Transverse colon (tissue), 4 donors: ENCODE measurements around the gene ZNF341. TPM values are rescaled to one million over a fixed set of nuclear protein-coding genes. Genes with fewer than 3 reads are reported as not detected.
A peak's percentile ranks its signal among the peaks of the same experiment; 100 is the strongest.

ENCODE experiments used
- DNase-seq: peaks from one replicate; pipeline ENCODE4 v3.0.0-alpha.2; 2019
- H3K27ac ChIP-seq, 4 donors: fragments of 200-600 bp; sonication (generic); 2 replicates each; pipeline ENCODE4 v1.5.1; 2016 to 2018; ENCODE audit warnings: inconsistent platforms in 4 of 4
- H3K27me3 ChIP-seq: fragments of 200-600 bp; sonication (generic); 2 replicates; pipeline ENCODE4 v1.5.1; 2017; ENCODE audit warnings: inconsistent platforms
- H3K36me3 ChIP-seq, 4 donors: fragments of 200-600 bp; sonication (generic); 2 replicates each; pipeline ENCODE4 v1.5.1; 2017 to 2019; ENCODE audit warnings: inconsistent platforms in 4 of 4
- H3K4me1 ChIP-seq, 4 donors: fragments of 200-600 bp; sonication (generic); 2 replicates each; pipeline ENCODE4 v1.5.1; 2017 to 2020; ENCODE audit warnings: inconsistent platforms in 4 of 4
- H3K4me3 ChIP-seq, 4 donors: fragments of 200-600 bp; sonication (generic); 1 replicate in 1 of 4; 2 replicates in 3 of 4; pipeline versions ENCODE4 v1.5.1 to v1.6.1; 2017 to 2019; ENCODE audit warnings: inconsistent platforms in 4 of 4
- H3K9me3 ChIP-seq, 2 donors: fragments of 200-600 bp; sonication (generic); 2 replicates each; pipeline ENCODE4 v1.5.1; 2017 to 2019; ENCODE audit warnings: inconsistent platforms in 2 of 2
- CTCF ChIP-seq, 5 experiments: fragments of 200-600 bp in 3 of 5; fragments of 450-650 bp in 2 of 5; sonication (generic) in 3 of 5; IDR thresholded peaks; 1 replicate in 2 of 5; 2 replicates in 3 of 5; pipeline ENCODE4 v1.5.1; 2016 to 2017; ENCODE audit warnings: antibody characterized with exemption in 5 of 5, inconsistent platforms in 3 of 5, mild to moderate bottlenecking in 2 of 5, moderate library complexity in 1 of 5
- EP300 ChIP-seq: sonication (generic); formaldehyde crosslinking; IDR thresholded peaks from one replicate; pipeline ENCODE4 v1.6.1; 2017; ENCODE audit warnings: antibody characterized with exemption, low read depth
- POLR2A ChIP-seq: fragments of 450-650 bp; IDR thresholded peaks from one replicate; pipeline ENCODE4 v1.6.1; 2016; ENCODE audit warnings: antibody characterized with exemption, mild to moderate bottlenecking, moderate library complexity
- POLR2AphosphoS5 ChIP-seq, 3 donors: sonication (generic); formaldehyde crosslinking; IDR thresholded peaks; one replicate each; pipeline ENCODE4 v1.6.1; 2016; ENCODE audit warnings: antibody characterized with exemption in 3 of 3
- WGBS, 2 donors: methylation state at CpG; one replicate each; pipeline ENCODE4 v1.1.5; 2018; ENCODE audit warnings: low coverage in 1 of 2; 5-methylcytosine and 5-hydroxymethylcytosine counted together
- in situ Hi-C, 4 donors: fragments of 200-750 bp; cut with MboI; loops; one replicate each; pipeline versions ENCODE4 v1.15.0 to v1.15.1; 2017; ENCODE audit warnings: low sequenced_read_pairs in 3 of 4, low pct_ligation_motif_present in 1 of 4, low pct_unique_long_range_greater_than_20kb in 1 of 4
- intact Hi-C: fragments of 100-400 bp; cut with DNase I; formaldehyde crosslinking; loops from one replicate; pipeline ENCODE4 v1.15.1; 2023; ENCODE audit warnings: low total_unique reads
- total RNA-seq, 4 donors: library from RNA; depleted of rRNA; stranded (reverse); fragments of >200 nt; gene quantifications; one replicate each; pipeline ENCODE4 v1.1.0, GENCODE V29; 2016

Gene ZNF341
- total RNA-seq, 4 donors from 2014 or later: 3.8 to 7.2 (median 7.1) TPM

- TF ChIP-seq POLR2AphosphoS5 (IDR thresholded peaks at IDR 0.05): no peak
- intact Hi-C loops (no loop called here), in situ Hi-C loops (no loop called here)
- H3K27ac ChIP-seq: peak overlapping the region; percentile 70 to 81 (median 72)
- WGBS, 2 donors: 14 to 38% methylated on average over 1 of the region's 1 CpG
- peaks cover 0 to 3% (median 0%) of the 10 kb centered on the region in 4 donors for H3K36me3 ChIP-seq
- DNase-seq: no peak
- no peaks in the 10 kb centered on the region for H3K9me3 ChIP-seq
- no peak overlapping the region for H3K4me3 ChIP-seq
- H3K4me1 ChIP-seq: peaks cover 71 to 94% (median 83%) of the 10 kb centered on the region in 4 donors
- H3K27me3 ChIP-seq: no peaks in the 10 kb centered on the region
These were observed 101.5 kb downstream of the ZNF341 start for GRCh38 chr20:33833333-33833732.

GRCh38 chr20:33835615-33836172 lies 103.9 kb downstream of the ZNF341 start:
- TF ChIP-seq POLR2AphosphoS5 (IDR thresholded peaks at IDR 0.05): peak in 1 of 3 donors; percentile 35
- no peak for TF ChIP-seq EP300
- no peak for TF ChIP-seq CTCF (IDR thresholded peaks at IDR 0.05)
- in situ Hi-C loops (no loop called here), intact Hi-C loops (no loop called here)
- Histone ChIP-seq H3K27ac (peak overlapping the region; percentile 37 to 76 (median 62)), H3K9me3 (no peaks in the 10 kb centered on the region), H3K27me3 (no peaks in the 10 kb centered on the region), H3K4me3 (no peak overlapping the region), H3K36me3 (peaks cover 0 to 3% (median 0%) of the 10 kb centered on the region in 4 donors), H3K4me1 (peaks cover 72 to 94% (median 83%) of the 10 kb centered on the region in 4 donors)
- DNase-seq: peak; percentile 53
- WGBS, 2 donors: 75 to 78% methylated on average over 8 to 9 of the region's 9 CpGs

GRCh38 chr20:33836277-33836676 lies 104.5 kb downstream of the ZNF341 start:
- H3K4me1 ChIP-seq: peaks cover 75 to 94% (median 83%) of the 10 kb centered on the region in 4 donors
- intact Hi-C loops: no loop called here
- H3K27ac ChIP-seq: peak overlapping the region; percentile 37 to 76 (median 62)
- TF ChIP-seq CTCF (IDR thresholded peaks at IDR 0.05) (no peak), POLR2AphosphoS5 (IDR thresholded peaks at IDR 0.05) (no peak), POLR2A (no peak), EP300 (no peak)
- H3K9me3 ChIP-seq: no peaks in the 10 kb centered on the region
- WGBS, 2 donors: 70 to 100% methylated on average over 1 to 2 of the region's 2 CpGs
- H3K4me3 ChIP-seq: no peak overlapping the region
- in situ Hi-C loops: no loop called here
- no peak for DNase-seq
- H3K27me3 ChIP-seq: no peaks in the 10 kb centered on the region
- peaks cover 0 to 3% (median 0%) of the 10 kb centered on the region in 4 donors for H3K36me3 ChIP-seq

- in situ Hi-C loops (no loop called here), intact Hi-C loops (no loop called here)
- peaks cover 0 to 3% (median 0%) of the 10 kb centered on the region in 4 donors for H3K36me3 ChIP-seq
- no peaks in the 10 kb centered on the region for H3K27me3 ChIP-seq
- TF ChIP-seq CTCF (IDR thresholded peaks at IDR 0.05) (no peak), POLR2A (no peak), POLR2AphosphoS5 (IDR thresholded peaks at IDR 0.05) (no peak), EP300 (no peak)
- WGBS, 2 donors: 40 to 83% methylated on average over 1 to 5 of the region's 5 CpGs
- no peaks in the 10 kb centered on the region for H3K9me3 ChIP-seq
- peak overlapping the region; percentile 56 to 76 (median 62) for H3K27ac ChIP-seq
- no peak overlapping the region for H3K4me3 ChIP-seq
- H3K4me1 ChIP-seq: peaks cover 73 to 94% (median 83%) of the 10 kb centered on the region in 4 donors
- no peak for DNase-seq
These were observed 105.5 kb downstream of the ZNF341 start for GRCh38 chr20:33837096-33837830.
